Measurements from ENCODE around the gene PRSS23.

DNA sequence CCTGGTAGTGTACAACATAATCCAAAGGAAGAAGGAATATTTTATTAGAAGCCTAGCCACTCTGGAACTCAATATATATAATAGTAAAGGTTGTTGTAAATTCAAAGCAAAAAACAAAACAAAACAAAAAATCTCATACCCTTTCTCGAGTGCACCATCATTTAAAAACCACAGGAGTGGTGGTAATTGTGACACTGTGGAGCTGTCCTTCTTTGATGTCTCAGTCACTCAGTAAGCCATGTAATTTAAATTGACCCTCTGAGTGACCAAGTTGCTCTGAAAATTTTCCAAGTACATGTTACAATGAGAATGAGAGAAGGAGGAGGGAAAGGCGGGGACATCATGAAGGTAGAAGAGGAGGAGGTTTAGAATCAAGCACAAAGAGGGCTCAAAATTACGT, 6.6 kb downstream of the PRSS23 start:
- TF ChIP-seq CTCF (IDR thresholded peaks at IDR 0.05) (no peak), EZH2 (IDR thresholded peaks at IDR 0.05) (no peak), EZH2phosphoT487 (IDR thresholded peaks at IDR 0.05) (no peak)

Measured in neural progenitor cell (in vitro differentiated cells).